Measurements from ENCODE around the gene TBC1D22A. TPM values are rescaled to one million over a fixed set of nuclear protein-coding genes. Genes with fewer than 3 reads are reported as not detected.
"Not testable (repeated sequence)": the region's sequence is repeated elsewhere in the genome, so short reads cannot be mapped to it uniquely, and the experiment has no call there.

TBC1D22A gene
- total and polyA plus RNA-seq, 2 experiments from 2014 or later: 9.6 to 13.3 TPM

DNA sequence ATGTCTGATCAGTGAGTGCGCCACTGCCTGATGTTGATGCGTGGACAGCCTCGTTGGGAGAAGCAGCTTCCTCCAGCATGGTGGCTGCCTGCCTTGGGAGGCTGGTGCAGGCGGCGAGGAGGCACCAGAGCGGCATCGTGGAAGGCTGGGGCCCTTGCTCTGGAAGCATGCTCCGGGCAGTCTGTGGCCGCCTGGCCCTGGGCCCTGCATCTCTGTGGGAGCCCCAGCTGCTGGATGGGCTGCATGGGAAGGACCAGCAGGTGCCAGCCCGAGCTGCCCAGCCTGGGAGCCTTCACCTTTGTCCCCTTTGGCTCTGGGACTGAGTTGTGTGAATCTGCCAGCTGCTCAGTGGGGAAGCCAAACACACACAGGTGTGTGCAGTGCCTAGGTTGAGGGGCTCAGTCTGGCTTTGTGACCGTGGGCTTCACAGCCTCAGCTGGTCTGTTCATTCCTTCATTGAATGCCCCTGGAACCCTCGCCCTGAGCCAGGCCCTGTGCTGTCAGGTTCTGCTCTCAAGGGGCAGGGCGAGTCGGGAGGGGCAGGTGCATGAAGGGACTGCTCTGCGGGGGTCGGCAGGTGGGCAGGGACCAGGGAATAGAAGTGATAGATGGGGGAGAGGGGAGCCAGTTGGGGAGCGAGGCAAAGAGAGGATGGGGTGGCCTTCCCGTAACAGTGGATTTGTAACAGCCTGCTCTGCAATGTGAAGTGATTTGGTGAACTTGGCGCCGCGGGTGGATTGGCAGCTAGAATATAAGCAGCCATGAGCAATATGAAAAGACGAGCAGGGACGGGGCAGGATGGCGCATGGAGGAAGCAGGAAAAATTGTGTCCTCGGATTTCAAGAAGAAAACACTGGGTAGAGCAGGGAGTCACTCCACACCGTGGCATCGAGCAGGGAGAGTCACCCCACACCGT lies 354.2 kb downstream of the TBC1D22A start (continued):
- TF ChIP-seq, protein P1, sequence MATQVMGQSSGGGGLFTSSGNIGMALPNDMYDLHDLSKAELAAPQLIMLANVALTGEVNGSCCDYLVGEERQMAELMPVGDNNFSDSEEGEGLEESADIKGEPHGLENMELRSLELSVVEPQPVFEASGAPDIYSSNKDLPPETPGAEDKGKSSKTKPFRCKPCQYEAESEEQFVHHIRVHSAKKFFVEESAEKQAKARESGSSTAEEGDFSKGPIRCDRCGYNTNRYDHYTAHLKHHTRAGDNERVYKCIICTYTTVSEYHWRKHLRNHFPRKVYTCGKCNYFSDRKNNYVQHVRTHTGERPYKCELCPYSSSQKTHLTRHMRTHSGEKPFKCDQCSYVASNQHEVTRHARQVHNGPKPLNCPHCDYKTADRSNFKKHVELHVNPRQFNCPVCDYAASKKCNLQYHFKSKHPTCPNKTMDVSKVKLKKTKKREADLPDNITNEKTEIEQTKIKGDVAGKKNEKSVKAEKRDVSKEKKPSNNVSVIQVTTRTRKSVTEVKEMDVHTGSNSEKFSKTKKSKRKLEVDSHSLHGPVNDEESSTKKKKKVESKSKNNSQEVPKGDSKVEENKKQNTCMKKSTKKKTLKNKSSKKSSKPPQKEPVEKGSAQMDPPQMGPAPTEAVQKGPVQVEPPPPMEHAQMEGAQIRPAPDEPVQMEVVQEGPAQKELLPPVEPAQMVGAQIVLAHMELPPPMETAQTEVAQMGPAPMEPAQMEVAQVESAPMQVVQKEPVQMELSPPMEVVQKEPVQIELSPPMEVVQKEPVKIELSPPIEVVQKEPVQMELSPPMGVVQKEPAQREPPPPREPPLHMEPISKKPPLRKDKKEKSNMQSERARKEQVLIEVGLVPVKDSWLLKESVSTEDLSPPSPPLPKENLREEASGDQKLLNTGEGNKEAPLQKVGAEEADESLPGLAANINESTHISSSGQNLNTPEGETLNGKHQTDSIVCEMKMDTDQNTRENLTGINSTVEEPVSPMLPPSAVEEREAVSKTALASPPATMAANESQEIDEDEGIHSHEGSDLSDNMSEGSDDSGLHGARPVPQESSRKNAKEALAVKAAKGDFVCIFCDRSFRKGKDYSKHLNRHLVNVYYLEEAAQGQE (IDR thresholded peaks at IDR 0.05; ENCODE audit: unreplicated experiment): no peak
- TF ChIP-seq STAT1 (IDR thresholded peaks at IDR 0.05; ENCODE audit: unreplicated experiment): no peak
- TF ChIP-seq EZH2 (IDR thresholded peaks at IDR 0.05; ENCODE audit: low read depth, unreplicated experiment): no peak
- TF ChIP-seq, protein P2, sequence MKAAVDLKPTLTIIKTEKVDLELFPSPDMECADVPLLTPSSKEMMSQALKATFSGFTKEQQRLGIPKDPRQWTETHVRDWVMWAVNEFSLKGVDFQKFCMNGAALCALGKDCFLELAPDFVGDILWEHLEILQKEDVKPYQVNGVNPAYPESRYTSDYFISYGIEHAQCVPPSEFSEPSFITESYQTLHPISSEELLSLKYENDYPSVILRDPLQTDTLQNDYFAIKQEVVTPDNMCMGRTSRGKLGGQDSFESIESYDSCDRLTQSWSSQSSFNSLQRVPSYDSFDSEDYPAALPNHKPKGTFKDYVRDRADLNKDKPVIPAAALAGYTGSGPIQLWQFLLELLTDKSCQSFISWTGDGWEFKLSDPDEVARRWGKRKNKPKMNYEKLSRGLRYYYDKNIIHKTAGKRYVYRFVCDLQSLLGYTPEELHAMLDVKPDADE (IDR thresholded peaks at IDR 0.05): no peak

DNA sequence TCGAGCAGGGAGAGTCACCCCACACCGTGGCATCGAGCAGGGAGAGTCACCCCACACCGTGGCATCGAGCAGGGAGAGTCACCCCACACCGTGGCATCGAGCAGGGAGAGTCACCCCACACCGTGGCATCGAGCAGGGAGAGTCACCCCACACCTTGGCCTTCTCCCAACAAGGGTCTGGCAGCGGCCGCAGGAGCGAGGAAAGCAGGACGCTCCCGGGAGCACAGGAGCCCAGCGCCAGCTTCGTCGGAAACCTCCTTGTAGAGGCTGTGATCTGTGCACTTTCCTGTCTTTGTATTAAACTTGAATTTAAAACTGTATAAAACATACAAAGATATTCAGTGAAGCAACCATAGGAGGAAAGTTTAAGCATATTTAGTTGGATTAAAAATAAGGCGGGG lies 355.0 kb downstream of the TBC1D22A start:
- H3K36me3 ChIP-seq (ENCODE audit: insufficient read depth); H3K4me3 ChIP-seq; H3K4me1 ChIP-seq (ENCODE audit: insufficient read depth); H3K79me2 ChIP-seq (replicated peaks; ENCODE audit: insufficient read depth); H4K20me1 ChIP-seq (replicated peaks; ENCODE audit: insufficient read depth); H3K4me3 Mint-ChIP-seq; H3K27me3 ChIP-seq (ENCODE audit: insufficient read depth); H3K9me2 ChIP-seq (ENCODE audit: insufficient read depth); H2AFZ ChIP-seq; H3K27ac Mint-ChIP-seq; DNase-seq (ENCODE audit: low spot score); H3K27ac ChIP-seq (ENCODE audit: low read depth); H3K27me3 Mint-ChIP-seq (ENCODE audit: insufficient read depth, low read depth, poor library complexity); H3K4me2 ChIP-seq; H3K9me3 Mint-ChIP-seq; H3K4me1 Mint-ChIP-seq; H3K36me3 Mint-ChIP-seq (ENCODE audit: low read depth); H3F3A ChIP-seq (replicated peaks; ENCODE audit: low read depth); ATAC-seq: not testable (repeated sequence)

DNA sequence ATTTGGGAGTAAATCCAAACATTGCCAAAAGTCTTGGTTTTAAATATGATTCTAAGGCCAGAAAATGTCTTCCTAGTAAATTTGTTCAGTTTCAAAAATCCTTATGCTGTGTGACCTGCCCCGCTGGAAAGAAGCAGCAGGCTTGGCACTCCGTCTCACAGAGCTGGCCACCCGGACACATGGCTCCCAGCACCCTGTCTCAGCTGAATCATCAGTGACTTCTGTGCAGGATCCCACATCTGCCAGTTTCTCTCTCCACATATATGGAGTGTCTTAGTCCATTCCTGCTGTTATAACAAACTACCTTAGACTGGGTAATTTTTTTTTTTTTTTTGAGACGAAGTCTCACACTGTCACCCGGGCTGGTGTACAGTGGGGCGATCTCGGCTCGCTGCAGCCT lies 356.7 kb downstream of the TBC1D22A start:
- Histone ChIP-seq H4K20me1 (replicated peaks; ENCODE audit: insufficient read depth) (no peaks in the 10 kb centered on the region), H2AFZ (no peak overlapping the region), H3K4me2 (no peak overlapping the region), H3K4me1 (ENCODE audit: insufficient read depth) (no peaks in the 10 kb centered on the region), H3K9me2 (ENCODE audit: insufficient read depth) (no peaks in the 10 kb centered on the region), H3K27ac (ENCODE audit: low read depth) (no peak overlapping the region), H3K4me3 (no peak overlapping the region), H3F3A (replicated peaks; ENCODE audit: low read depth) (no peaks in the 10 kb centered on the region), H3K27me3 (ENCODE audit: insufficient read depth) (no peaks in the 10 kb centered on the region), H3K36me3 (ENCODE audit: insufficient read depth) (no peaks in the 10 kb centered on the region), H3K79me2 (replicated peaks; ENCODE audit: insufficient read depth) (no peaks in the 10 kb centered on the region)
- H3K36me3 Mint-ChIP-seq (ENCODE audit: low read depth): no peaks in the 10 kb centered on the region; the same call in 2 of the 3 replicates
- peaks cover 12% of the 10 kb centered on the region for H3K4me1 Mint-ChIP-seq
- no peak overlapping the region for H3K4me3 Mint-ChIP-seq
- no peak overlapping the region for H3K27ac Mint-ChIP-seq
- peaks cover 13% of the 10 kb centered on the region for H3K27me3 Mint-ChIP-seq (ENCODE audit: insufficient read depth, low read depth, poor library complexity)
- ATAC-seq: no peak
- no peaks in the 10 kb centered on the region; the same call in 2 of the 3 replicates for H3K9me3 Mint-ChIP-seq
- no peak for DNase-seq (ENCODE audit: low spot score)
- TF ChIP-seq, protein P3, sequence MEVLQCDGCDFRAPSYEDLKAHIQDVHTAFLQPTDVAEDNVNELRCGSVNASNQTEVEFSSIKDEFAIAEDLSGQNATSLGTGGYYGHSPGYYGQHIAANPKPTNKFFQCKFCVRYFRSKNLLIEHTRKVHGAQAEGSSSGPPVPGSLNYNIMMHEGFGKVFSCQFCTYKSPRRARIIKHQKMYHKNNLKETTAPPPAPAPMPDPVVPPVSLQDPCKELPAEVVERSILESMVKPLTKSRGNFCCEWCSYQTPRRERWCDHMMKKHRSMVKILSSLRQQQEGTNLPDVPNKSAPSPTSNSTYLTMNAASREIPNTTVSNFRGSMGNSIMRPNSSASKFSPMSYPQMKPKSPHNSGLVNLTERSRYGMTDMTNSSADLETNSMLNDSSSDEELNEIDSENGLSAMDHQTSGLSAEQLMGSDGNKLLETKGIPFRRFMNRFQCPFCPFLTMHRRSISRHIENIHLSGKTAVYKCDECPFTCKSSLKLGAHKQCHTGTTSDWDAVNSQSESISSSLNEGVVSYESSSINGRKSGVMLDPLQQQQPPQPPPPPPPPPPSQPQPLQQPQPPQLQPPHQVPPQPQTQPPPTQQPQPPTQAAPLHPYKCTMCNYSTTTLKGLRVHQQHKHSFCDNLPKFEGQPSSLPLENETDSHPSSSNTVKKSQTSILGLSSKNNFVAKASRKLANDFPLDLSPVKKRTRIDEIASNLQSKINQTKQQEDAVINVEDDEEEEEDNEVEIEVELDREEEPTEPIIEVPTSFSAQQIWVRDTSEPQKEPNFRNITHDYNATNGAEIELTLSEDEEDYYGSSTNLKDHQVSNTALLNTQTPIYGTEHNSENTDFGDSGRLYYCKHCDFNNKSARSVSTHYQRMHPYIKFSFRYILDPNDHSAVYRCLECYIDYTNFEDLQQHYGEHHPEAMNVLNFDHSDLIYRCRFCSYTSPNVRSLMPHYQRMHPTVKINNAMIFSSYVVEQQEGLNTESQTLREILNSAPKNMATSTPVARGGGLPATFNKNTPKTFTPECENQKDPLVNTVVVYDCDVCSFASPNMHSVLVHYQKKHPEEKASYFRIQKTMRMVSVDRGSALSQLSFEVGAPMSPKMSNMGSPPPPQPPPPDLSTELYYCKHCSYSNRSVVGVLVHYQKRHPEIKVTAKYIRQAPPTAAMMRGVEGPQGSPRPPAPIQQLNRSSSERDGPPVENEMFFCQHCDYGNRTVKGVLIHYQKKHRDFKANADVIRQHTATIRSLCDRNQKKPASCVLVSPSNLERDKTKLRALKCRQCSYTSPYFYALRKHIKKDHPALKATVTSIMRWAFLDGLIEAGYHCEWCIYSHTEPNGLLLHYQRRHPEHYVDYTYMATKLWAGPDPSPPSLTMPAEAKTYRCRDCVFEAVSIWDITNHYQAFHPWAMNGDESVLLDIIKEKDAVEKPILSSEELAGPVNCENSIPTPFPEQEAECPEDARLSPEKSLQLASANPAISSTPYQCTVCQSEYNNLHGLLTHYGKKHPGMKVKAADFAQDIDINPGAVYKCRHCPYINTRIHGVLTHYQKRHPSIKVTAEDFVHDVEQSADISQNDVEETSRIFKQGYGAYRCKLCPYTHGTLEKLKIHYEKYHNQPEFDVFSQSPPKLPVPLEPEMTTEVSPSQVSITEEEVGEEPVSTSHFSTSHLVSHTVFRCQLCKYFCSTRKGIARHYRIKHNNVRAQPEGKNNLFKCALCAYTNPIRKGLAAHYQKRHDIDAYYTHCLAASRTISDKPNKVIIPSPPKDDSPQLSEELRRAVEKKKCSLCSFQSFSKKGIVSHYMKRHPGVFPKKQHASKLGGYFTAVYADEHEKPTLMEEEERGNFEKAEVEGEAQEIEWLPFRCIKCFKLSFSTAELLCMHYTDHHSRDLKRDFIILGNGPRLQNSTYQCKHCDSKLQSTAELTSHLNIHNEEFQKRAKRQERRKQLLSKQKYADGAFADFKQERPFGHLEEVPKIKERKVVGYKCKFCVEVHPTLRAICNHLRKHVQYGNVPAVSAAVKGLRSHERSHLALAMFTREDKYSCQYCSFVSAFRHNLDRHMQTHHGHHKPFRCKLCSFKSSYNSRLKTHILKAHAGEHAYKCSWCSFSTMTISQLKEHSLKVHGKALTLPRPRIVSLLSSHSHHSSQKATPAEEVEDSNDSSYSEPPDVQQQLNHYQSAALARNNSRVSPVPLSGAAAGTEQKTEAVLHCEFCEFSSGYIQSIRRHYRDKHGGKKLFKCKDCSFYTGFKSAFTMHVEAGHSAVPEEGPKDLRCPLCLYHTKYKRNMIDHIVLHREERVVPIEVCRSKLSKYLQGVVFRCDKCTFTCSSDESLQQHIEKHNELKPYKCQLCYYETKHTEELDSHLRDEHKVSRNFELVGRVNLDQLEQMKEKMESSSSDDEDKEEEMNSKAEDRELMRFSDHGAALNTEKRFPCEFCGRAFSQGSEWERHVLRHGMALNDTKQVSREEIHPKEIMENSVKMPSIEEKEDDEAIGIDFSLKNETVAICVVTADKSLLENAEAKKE (CRISPR knock-in tag; IDR thresholded peaks at IDR 0.05): no peak
- TF ChIP-seq, protein P2 (IDR thresholded peaks at IDR 0.05): no peak
- no peak for TF ChIP-seq POLR2AphosphoS5 (IDR thresholded peaks at IDR 0.05; ENCODE audit: low read depth)
